ENCODE measurements around the gene GNAL.
"Not testable (repeated sequence)": the region's sequence is repeated elsewhere in the genome, so short reads cannot be mapped to it uniquely, and the experiment has no call there.

GNAL gene

DNA sequence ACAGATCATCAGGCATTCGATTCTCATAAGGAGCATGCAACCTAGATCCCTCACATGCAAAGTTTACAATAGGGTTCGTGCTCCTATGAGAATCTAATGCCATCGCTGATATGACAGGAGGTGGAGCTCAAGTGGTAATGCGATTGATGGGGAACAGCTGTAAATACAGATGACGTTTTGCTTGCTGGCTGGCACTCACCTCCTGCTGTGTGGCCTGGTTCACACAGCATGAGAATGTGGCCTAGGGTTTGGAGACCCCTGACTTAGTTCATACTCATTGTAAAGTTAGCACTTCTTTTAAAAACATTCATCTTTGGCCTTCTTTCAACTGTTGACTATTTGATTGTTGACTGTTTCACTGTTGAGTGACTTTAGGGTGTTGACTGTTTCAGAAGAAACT, 153.5 kb downstream of the GNAL start:
- H3K36me3 ChIP-seq (ENCODE audit: control insufficient read depth, low read depth, low read length): no peaks in the 10 kb centered on the region
- no peak overlapping the region for H3K9ac ChIP-seq (ENCODE audit: low read length)
- no peaks in the 10 kb centered on the region for H3K4me1 ChIP-seq (ENCODE audit: control insufficient read depth, low read depth, low read length)
- H3K4me3 ChIP-seq (ENCODE audit: low read length): no peak overlapping the region
- H3K27me3 ChIP-seq (ENCODE audit: control insufficient read depth, insufficient read depth, low read length): no peaks in the 10 kb centered on the region
- no peak overlapping the region for H3K27ac ChIP-seq (ENCODE audit: low read length)
- no peaks in the 10 kb centered on the region for H3K9me3 ChIP-seq (ENCODE audit: control insufficient read depth, low read depth, low read length)

DNA sequence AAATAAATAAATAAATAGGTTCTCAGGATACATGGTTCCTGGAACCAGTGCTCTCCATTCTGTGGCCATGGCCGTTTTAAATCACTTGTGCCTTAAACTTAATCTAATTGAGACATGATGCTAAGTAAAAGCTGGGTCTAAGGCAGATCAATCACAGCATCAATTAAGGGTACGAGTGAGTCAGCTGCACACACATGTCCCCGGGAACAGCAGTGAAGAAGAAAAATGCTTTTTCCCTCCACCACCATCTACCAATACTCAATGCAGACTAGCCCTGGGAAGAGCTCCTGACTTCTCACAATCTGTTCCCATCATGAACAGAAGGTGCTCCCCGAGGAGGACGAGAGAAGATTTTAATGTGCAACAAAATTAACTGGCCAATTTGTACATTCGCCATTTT, 155.4 kb downstream of the GNAL start:
- Histone ChIP-seq H3K4me1 (ENCODE audit: control insufficient read depth, low read depth, low read length) (no peaks in the 10 kb centered on the region), H3K27me3 (ENCODE audit: control insufficient read depth, insufficient read depth, low read length) (no peaks in the 10 kb centered on the region), H3K36me3 (ENCODE audit: control insufficient read depth, low read depth, low read length) (no peaks in the 10 kb centered on the region), H3K9me3 (ENCODE audit: control insufficient read depth, low read depth, low read length) (no peaks in the 10 kb centered on the region), H3K27ac (ENCODE audit: low read length) (no peak overlapping the region), H3K4me3 (ENCODE audit: low read length) (no peak overlapping the region), H3K9ac (ENCODE audit: low read length) (no peak overlapping the region)

DNA sequence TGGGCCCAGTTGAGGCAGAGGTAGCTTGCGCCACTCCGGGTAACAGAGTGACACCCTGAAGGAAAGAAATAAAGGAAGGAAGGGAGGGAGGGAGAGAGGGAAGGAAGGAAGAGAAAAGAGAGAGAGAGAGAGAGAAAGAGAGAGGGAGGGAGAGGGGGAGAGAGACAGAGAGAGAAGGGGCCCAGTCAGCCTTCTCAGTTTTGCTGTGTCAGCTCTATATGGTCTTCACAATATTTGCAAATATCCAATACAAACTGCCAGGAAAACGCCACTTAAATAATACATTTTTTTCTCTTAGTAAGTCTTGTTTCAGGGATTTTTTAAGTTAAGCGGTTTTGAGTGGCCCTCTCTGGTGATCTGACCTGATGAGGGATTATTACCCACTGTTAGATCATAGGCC, 156.6 kb downstream of the GNAL start:
- H3K27ac ChIP-seq (ENCODE audit: low read length): no peak overlapping the region
- no peak overlapping the region for H3K4me3 ChIP-seq (ENCODE audit: low read length)
- no peak overlapping the region for H3K9ac ChIP-seq (ENCODE audit: low read length)
- no peaks in the 10 kb centered on the region for H3K9me3 ChIP-seq (ENCODE audit: control insufficient read depth, low read depth, low read length)
- H3K36me3 ChIP-seq (ENCODE audit: control insufficient read depth, low read depth, low read length): no peaks in the 10 kb centered on the region
- H3K4me1 ChIP-seq (ENCODE audit: control insufficient read depth, low read depth, low read length): peaks cover 6% of the 10 kb centered on the region
- H3K27me3 ChIP-seq (ENCODE audit: control insufficient read depth, insufficient read depth, low read length): no peaks in the 10 kb centered on the region

DNA sequence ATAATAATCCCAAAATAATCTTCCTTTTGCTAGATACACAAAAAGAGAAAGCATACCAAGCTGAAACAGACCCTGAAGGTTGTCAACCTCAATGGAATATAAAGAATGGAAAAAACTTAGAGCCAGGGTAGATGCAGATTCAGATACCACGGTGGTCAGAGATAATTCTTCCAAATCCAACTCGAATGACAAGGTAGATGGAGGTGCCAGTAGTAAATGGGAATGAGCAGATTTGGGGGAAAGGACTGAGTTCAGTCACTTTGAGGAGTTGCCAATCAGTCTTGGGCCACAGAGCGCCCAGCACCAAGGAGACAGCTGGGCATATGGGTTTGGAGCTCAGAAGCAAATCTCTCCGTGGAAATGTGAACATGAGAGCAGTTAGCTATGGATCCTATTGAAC, 158.7 kb downstream of the GNAL start:
- Histone ChIP-seq H3K4me1 (ENCODE audit: control insufficient read depth, low read depth, low read length) (peaks cover 6% of the 10 kb centered on the region), H3K9me3 (ENCODE audit: control insufficient read depth, low read depth, low read length) (no peaks in the 10 kb centered on the region), H3K27me3 (ENCODE audit: control insufficient read depth, insufficient read depth, low read length) (no peaks in the 10 kb centered on the region), H3K36me3 (ENCODE audit: control insufficient read depth, low read depth, low read length) (no peaks in the 10 kb centered on the region), H3K27ac (ENCODE audit: low read length) (no peak overlapping the region), H3K9ac (ENCODE audit: low read length) (no peak overlapping the region), H3K4me3 (ENCODE audit: low read length) (no peak overlapping the region)

GRCh38 chr18:11849279-11849678, 160.2 kb downstream of the GNAL start:
- no peaks in the 10 kb centered on the region for H3K9me3 ChIP-seq (ENCODE audit: control insufficient read depth, low read depth, low read length)
- no peak overlapping the region for H3K27ac ChIP-seq (ENCODE audit: low read length)
- no peaks in the 10 kb centered on the region for H3K27me3 ChIP-seq (ENCODE audit: control insufficient read depth, insufficient read depth, low read length)
- H3K4me3 ChIP-seq (ENCODE audit: low read length): no peak overlapping the region
- no peak overlapping the region for H3K9ac ChIP-seq (ENCODE audit: low read length)
- H3K4me1 ChIP-seq (ENCODE audit: control insufficient read depth, low read depth, low read length): peaks cover 9% of the 10 kb centered on the region
- no peaks in the 10 kb centered on the region for H3K36me3 ChIP-seq (ENCODE audit: control insufficient read depth, low read depth, low read length)

- Histone ChIP-seq H3K4me1 (ENCODE audit: control insufficient read depth, low read depth, low read length) (peaks cover 9% of the 10 kb centered on the region), H3K27me3 (ENCODE audit: control insufficient read depth, insufficient read depth, low read length) (no peaks in the 10 kb centered on the region), H3K9ac (ENCODE audit: low read length) (peak overlapping the region; percentile 94), H3K27ac (ENCODE audit: low read length) (no peak overlapping the region), H3K36me3 (ENCODE audit: control insufficient read depth, low read depth, low read length) (no peaks in the 10 kb centered on the region), H3K9me3 (ENCODE audit: control insufficient read depth, low read depth, low read length) (no peaks in the 10 kb centered on the region), H3K4me3 (ENCODE audit: low read length) (peak overlapping the region; percentile 96)
These were observed 161.0 kb downstream of the GNAL start for GRCh38 chr18:11849841-11850634.

DNA sequence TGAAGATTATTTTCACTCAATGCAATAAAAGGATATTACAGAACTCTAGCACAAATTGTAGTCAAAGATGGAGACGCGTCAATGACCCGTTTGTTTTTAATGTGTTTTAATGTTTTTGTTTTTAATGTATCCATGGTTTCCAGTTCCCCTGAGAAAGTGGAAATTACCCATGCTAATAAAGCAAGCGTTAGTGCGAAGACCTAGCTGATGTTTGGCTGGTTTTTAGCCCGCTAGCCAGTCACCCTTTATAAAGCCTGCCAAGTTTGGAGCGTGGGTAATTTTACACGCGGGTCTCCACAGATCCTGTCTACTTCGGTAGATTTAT, 161.7 kb downstream of the GNAL start:
- Histone ChIP-seq H3K9me3 (ENCODE audit: control insufficient read depth, low read depth, low read length) (no peaks in the 10 kb centered on the region), H3K9ac (ENCODE audit: low read length) (peak overlapping the region; percentile 94), H3K4me1 (ENCODE audit: control insufficient read depth, low read depth, low read length) (peaks cover 9% of the 10 kb centered on the region), H3K4me3 (ENCODE audit: low read length) (peak overlapping the region; percentile 96), H3K27ac (ENCODE audit: low read length) (peak overlapping the region; percentile 83), H3K36me3 (ENCODE audit: control insufficient read depth, low read depth, low read length) (no peaks in the 10 kb centered on the region), H3K27me3 (ENCODE audit: control insufficient read depth, insufficient read depth, low read length) (no peaks in the 10 kb centered on the region)

DNA sequence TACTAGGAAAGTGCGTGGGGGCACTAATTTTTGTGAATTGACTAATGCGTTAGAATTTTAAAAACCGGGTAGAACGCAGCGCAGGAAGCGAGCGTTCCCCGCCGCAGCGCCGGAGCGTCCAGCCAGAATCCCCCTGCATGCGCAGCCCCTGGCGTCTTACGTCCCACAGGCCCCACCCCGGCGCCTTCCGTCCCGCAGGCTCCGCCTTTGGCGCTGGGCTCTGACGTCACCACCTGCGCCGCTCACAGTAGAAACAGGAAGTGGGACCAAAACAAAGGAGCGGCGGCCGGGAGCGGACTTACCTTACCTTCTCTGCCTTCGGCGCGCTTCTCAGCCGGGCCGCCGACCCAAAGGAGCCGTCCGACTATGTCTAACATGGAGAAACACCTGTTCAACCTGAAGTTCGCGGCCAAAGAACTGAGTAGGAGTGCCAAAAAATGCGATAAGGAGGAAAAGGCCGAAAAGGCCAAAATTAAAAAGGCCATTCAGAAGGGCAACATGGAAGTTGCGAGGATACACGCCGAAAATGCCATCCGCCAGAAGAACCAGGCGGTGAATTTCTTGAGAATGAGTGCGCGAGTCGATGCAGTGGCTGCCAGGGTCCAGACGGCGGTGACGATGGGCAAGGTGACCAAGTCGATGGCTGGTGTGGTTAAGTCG, 162.2 kb downstream of the GNAL start, which contains the start of gene CHMP1B:
Gene CHMP1B, plus strand, starts transcription at position 268 of the 660 bp plus-strand sequence. Its CDS starts 99 bp downstream, at position 367.
- peaks cover 9% of the 10 kb centered on the region for H3K4me1 ChIP-seq (ENCODE audit: control insufficient read depth, low read depth, low read length)
- H3K27ac ChIP-seq (ENCODE audit: low read length): peak within 1 kb of the TSS; percentile 89
- H3K27me3 ChIP-seq (ENCODE audit: control insufficient read depth, insufficient read depth, low read length): no peaks in the 10 kb centered on the region
- no peaks in the 10 kb centered on the region for H3K9me3 ChIP-seq (ENCODE audit: control insufficient read depth, low read depth, low read length)
- peak within 1 kb of the TSS; percentile 96 for H3K4me3 ChIP-seq (ENCODE audit: low read length)
- peak within 1 kb of the TSS; percentile 94 for H3K9ac ChIP-seq (ENCODE audit: low read length)
- no peaks in the 10 kb centered on the region for H3K36me3 ChIP-seq (ENCODE audit: control insufficient read depth, low read depth, low read length)

DNA sequence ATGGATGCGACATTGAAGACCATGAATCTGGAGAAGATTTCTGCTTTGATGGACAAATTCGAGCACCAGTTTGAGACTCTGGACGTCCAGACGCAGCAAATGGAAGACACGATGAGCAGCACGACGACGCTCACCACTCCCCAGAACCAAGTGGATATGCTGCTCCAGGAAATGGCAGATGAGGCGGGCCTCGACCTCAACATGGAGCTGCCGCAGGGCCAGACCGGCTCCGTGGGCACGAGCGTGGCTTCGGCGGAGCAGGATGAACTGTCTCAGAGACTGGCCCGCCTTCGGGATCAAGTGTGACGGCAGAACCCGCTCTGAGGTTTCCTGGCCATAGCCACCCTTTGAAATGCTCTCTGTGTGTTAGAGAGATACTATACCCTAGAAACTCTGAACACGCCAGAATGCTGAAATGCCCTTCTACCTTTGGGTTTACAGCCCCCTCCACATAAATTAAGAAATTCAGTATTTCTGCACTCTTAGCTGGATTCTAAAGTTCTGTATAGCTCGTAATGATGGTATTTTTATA, 162.8 kb downstream of the GNAL start:
- Histone ChIP-seq H3K27me3 (ENCODE audit: control insufficient read depth, insufficient read depth, low read length) (no peaks in the 10 kb centered on the region), H3K9ac (ENCODE audit: low read length) (peak overlapping the region; percentile 94), H3K4me3 (ENCODE audit: low read length) (peak overlapping the region; percentile 96), H3K4me1 (ENCODE audit: control insufficient read depth, low read depth, low read length) (peaks cover 10% of the 10 kb centered on the region), H3K9me3 (ENCODE audit: control insufficient read depth, low read depth, low read length) (no peaks in the 10 kb centered on the region), H3K36me3 (ENCODE audit: control insufficient read depth, low read depth, low read length) (no peaks in the 10 kb centered on the region), H3K27ac (ENCODE audit: low read length) (peak overlapping the region; percentile 89)

DNA sequence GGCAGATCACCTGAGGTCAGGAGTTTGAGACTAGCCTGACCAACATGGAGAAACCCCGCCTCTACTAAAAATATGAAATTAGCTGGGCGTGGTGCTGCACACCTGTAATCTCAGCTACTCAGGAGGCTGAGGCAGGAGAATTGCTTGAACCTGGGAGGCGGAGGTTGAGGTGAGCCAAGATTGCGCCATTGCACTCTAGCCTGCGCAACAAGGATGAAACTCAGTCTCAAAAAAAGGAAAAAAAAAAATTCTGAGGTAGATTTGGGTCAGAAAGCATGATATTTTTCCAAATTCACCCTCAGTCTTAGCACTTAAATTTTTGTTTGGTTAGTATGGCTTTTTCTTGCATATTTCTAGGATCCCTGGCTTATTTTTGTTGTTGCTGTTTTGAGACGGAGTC, 165.5 kb downstream of the GNAL start:
- H3K9ac ChIP-seq (ENCODE audit: low read length); H3K27me3 ChIP-seq (ENCODE audit: control insufficient read depth, insufficient read depth, low read length); H3K9me3 ChIP-seq (ENCODE audit: control insufficient read depth, low read depth, low read length); H3K4me3 ChIP-seq (ENCODE audit: low read length); H3K27ac ChIP-seq (ENCODE audit: low read length); H3K36me3 ChIP-seq (ENCODE audit: control insufficient read depth, low read depth, low read length): not testable (repeated sequence)
- peaks cover 18% of the 10 kb centered on the region for H3K4me1 ChIP-seq (ENCODE audit: control insufficient read depth, low read depth, low read length)

GRCh38 chr18:11857177-11857887, 168.3 kb downstream of the GNAL start:
- H3K4me3 ChIP-seq (ENCODE audit: low read length): peak overlapping the region; percentile 3
- H3K27me3 ChIP-seq (ENCODE audit: control insufficient read depth, insufficient read depth, low read length): no peaks in the 10 kb centered on the region
- H3K27ac ChIP-seq (ENCODE audit: low read length): peak overlapping the region; percentile 36
- peaks cover 12% of the 10 kb centered on the region for H3K4me1 ChIP-seq (ENCODE audit: control insufficient read depth, low read depth, low read length)
- H3K9ac ChIP-seq (ENCODE audit: low read length): peak overlapping the region; percentile 19
- no peaks in the 10 kb centered on the region for H3K36me3 ChIP-seq (ENCODE audit: control insufficient read depth, low read depth, low read length)
- no peaks in the 10 kb centered on the region for H3K9me3 ChIP-seq (ENCODE audit: control insufficient read depth, low read depth, low read length)

Measured in iPS-18a (cell line).